Measurements from ENCODE around the gene ANK3. TPM values are rescaled to one million over a fixed set of nuclear protein-coding genes. Genes with fewer than 3 reads are reported as not detected.

Gene ANK3
- total and polyA plus RNA-seq, 2 donors (not counting 1 experiment from before 2014, with no cell fraction given): 0.50 to 0.79 TPM

- no peak overlapping the region for H3K4me2 ChIP-seq (ENCODE audit: extremely low read depth, insufficient read depth, low read length)
- no peaks in the 10 kb centered on the region for H3K79me2 ChIP-seq (ENCODE audit: control insufficient read depth, insufficient read depth, low read length)
- H3K27me3 ChIP-seq (ENCODE audit: control insufficient read depth, insufficient read depth, low read length): no peaks in the 10 kb centered on the region
- no peak overlapping the region for H3K9ac ChIP-seq (ENCODE audit: insufficient read depth, low read length)
- no peaks in the 10 kb centered on the region for H3K36me3 ChIP-seq (ENCODE audit: control insufficient read depth, insufficient read depth, low read length)
- no peak overlapping the region for H3K4me3 ChIP-seq (replicated peaks in 1 of 4; ENCODE audit: control extremely low read depth in 1 of 4, insufficient read depth in 1 of 4, low read depth in 3 of 4, low read length in 4 of 4)
- DNase-seq (ENCODE audit: low read depth in 2 of 2): peak; percentile 95 to 96
- H4K20me1 ChIP-seq (ENCODE audit: control insufficient read depth, extremely low read depth, insufficient read depth, low read length): no peaks in the 10 kb centered on the region
- H2AFZ ChIP-seq (ENCODE audit: low read length): no peak overlapping the region
- no peak overlapping the region for H3K27ac ChIP-seq (ENCODE audit: insufficient read depth, low read length)
- peaks cover 18% of the 10 kb centered on the region for H3K4me1 ChIP-seq (ENCODE audit: control insufficient read depth, extremely low read depth, insufficient read depth, low read length)
- TF ChIP-seq CTCF (conservative IDR thresholded peaks at IDR 0.05 in 1 of 2, IDR thresholded peaks at IDR 0.05 in 1 of 2; ENCODE audit: low read depth in 1 of 2, low read length in 2 of 2): no peak
- no peak for TF ChIP-seq EZH2 (IDR thresholded peaks at IDR 0.05; ENCODE audit: low read length, missing control alignments)
- H3K9me3 ChIP-seq (ENCODE audit: control insufficient read depth, insufficient read depth, low read depth, low read length): no peaks in the 10 kb centered on the region
Measured at GRCh38 chr10:60426425-60426824, 36.8 kb upstream of the ANK3 start.

DNA sequence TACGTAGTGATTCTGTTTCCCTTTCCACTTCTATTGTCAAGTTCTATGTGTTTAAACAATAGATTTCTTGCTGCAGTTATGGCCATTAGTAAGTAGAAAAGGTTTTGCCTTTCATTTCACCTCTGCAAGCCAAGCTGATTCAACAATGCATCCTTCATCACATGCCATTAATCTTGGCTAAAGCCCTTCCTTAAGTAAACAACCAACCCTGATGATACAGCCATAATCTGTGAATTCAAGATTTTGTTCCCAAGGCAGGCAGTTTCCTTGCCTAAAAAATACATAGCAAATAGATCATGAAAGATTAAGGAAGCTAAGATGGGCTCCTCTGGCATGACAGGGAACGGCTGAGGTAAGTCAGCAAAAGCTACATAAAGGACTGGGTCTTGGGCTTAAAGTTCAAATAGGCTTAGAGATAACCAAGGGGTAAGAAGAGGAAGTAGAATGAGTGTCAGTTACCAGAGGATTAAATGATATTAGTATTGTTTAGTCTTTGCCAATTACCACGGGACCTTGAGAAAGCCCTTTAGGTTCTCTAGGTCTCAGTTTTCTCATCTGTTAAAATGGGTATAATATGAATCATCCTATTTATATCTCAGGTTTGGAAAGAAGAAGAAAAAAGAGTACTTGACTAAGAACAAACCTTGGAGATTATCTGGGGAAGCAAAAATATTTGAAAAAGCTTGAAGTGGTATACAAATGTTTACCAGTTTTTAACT, 35.9 kb upstream of the ANK3 start:
- Histone ChIP-seq H3K9ac (ENCODE audit: insufficient read depth, low read length) (no peak overlapping the region), H3K79me2 (ENCODE audit: control insufficient read depth, insufficient read depth, low read length) (no peaks in the 10 kb centered on the region), H3K4me3 (replicated peaks in 1 of 4; ENCODE audit: control extremely low read depth in 1 of 4, insufficient read depth in 1 of 4, low read depth in 3 of 4, low read length in 4 of 4) (no peak overlapping the region), H4K20me1 (ENCODE audit: control insufficient read depth, extremely low read depth, insufficient read depth, low read length) (no peaks in the 10 kb centered on the region), H3K4me1 (ENCODE audit: control insufficient read depth, extremely low read depth, insufficient read depth, low read length) (peaks cover 19% of the 10 kb centered on the region), H3K36me3 (ENCODE audit: control insufficient read depth, insufficient read depth, low read length) (no peaks in the 10 kb centered on the region), H3K27me3 (ENCODE audit: control insufficient read depth, insufficient read depth, low read length) (no peaks in the 10 kb centered on the region), H3K4me2 (ENCODE audit: extremely low read depth, insufficient read depth, low read length) (no peak overlapping the region), H3K9me3 (ENCODE audit: control insufficient read depth, insufficient read depth, low read depth, low read length) (no peaks in the 10 kb centered on the region), H2AFZ (ENCODE audit: low read length) (no peak overlapping the region), H3K27ac (ENCODE audit: insufficient read depth, low read length) (no peak overlapping the region)
- peak; percentile 60 to 93 for DNase-seq (ENCODE audit: low read depth in 2 of 2)
- no peak for TF ChIP-seq EZH2 (IDR thresholded peaks at IDR 0.05; ENCODE audit: low read length, missing control alignments)
- TF ChIP-seq CTCF (conservative IDR thresholded peaks at IDR 0.05 in 1 of 2, IDR thresholded peaks at IDR 0.05 in 1 of 2; ENCODE audit: low read depth in 1 of 2, low read length in 2 of 2): no peak

GRCh38 chr10:60424971-60425370, 35.3 kb upstream of the ANK3 start:
- Histone ChIP-seq H3K27me3 (ENCODE audit: control insufficient read depth, insufficient read depth, low read length) (no peaks in the 10 kb centered on the region), H3K9ac (ENCODE audit: insufficient read depth, low read length) (no peak overlapping the region), H3K36me3 (ENCODE audit: control insufficient read depth, insufficient read depth, low read length) (no peaks in the 10 kb centered on the region), H3K79me2 (ENCODE audit: control insufficient read depth, insufficient read depth, low read length) (no peaks in the 10 kb centered on the region), H3K4me1 (ENCODE audit: control insufficient read depth, extremely low read depth, insufficient read depth, low read length) (peaks cover 16% of the 10 kb centered on the region), H3K4me2 (ENCODE audit: extremely low read depth, insufficient read depth, low read length) (peak overlapping the region; percentile 20), H3K9me3 (ENCODE audit: control insufficient read depth, insufficient read depth, low read depth, low read length) (no peaks in the 10 kb centered on the region), H4K20me1 (ENCODE audit: control insufficient read depth, extremely low read depth, insufficient read depth, low read length) (no peaks in the 10 kb centered on the region), H3K27ac (ENCODE audit: insufficient read depth, low read length) (no peak overlapping the region), H2AFZ (ENCODE audit: low read length) (no peak overlapping the region), H3K4me3 (replicated peaks in 1 of 4; ENCODE audit: control extremely low read depth in 1 of 4, insufficient read depth in 1 of 4, low read depth in 3 of 4, low read length in 4 of 4) (no peak overlapping the region)
- no peak for DNase-seq (ENCODE audit: low read depth in 2 of 2)
- TF ChIP-seq EZH2 (IDR thresholded peaks at IDR 0.05; ENCODE audit: low read length, missing control alignments) (no peak), CTCF (conservative IDR thresholded peaks at IDR 0.05 in 1 of 2, IDR thresholded peaks at IDR 0.05 in 1 of 2; ENCODE audit: low read depth in 1 of 2, low read length in 2 of 2) (no peak)

Data from fibroblast of lung (primary cell).